Raji (cell line): Measurements from ENCODE around the gene RHBDF1.

Source experiments
- POLR2A ChIP-seq: IDR thresholded peaks from 2 replicates; pipeline ENCODE4 v1.6.1; 2011; ENCODE audit warnings: low read depth, low read length, control low read depth; ENCODE audit not compliant: insufficient read depth

Gene RHBDF1

DNA sequence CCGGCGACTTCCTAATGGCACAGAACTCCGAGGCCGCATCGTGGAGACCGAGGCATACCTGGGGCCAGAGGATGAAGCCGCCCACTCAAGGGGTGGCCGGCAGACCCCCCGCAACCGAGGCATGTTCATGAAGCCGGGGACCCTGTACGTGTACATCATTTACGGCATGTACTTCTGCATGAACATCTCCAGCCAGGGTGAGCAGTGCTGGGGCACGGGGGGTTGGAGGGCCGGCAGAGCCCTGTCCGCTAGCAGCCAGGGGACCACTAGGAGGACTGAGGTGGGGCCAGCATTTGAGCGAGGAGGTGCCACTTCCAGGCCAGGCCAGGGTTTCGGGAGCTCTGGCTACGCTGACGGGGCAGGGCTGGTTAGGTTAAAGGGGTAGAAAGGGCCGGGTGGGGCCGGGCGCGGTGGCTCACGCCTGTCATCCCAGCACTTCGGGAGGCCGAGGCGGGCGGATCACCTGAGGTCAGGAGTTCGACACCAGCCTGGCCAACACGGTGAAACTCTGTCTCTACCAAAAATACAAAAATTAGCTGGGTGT lies 10.7 kb upstream of the RHBDF1 start:
- no peak for TF ChIP-seq POLR2A

DNA sequence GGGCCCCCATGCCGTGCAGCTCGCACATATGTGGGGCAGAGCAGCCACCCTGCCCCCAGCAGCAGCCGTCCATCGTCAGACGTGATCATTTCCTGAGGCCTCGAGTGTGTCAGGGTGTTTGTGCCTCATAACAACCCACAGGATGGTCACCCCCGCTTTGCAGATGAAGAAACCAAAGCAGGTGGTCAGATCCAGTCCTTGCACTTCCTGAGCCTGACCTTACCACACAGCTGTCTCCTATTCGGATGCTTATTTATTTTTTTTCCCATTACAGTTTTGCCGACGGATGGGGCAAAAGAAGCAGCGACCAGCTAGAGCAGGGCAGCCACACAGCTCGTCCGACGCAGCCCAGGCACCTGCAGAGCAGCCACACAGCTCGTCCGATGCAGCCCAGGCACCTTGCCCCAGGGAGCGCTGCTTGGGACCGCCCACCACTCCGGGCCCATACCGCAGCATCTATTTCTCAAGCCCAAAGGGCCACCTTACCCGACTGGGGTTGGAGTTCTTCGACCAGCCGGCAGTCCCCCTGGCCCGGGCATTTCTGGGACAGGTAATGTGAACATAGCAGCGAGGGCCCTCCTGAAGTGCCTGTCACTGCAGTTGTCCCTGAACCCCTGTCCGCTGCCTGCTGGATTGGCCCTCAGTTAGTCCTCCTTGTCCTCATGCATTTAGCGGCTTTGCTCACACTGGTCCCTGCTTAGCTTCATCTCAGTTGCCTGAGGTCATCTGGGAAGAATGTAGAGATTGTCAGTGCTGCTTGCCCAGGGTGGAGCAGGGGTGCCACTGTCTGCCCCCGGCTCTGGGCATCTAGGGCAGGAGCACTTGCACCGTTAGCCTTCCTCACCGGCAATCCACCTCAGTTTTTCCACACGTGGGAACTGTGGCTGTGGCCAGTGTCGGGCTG lies 7.0 kb upstream of the RHBDF1 start:
- TF ChIP-seq POLR2A = no peak

DNA sequence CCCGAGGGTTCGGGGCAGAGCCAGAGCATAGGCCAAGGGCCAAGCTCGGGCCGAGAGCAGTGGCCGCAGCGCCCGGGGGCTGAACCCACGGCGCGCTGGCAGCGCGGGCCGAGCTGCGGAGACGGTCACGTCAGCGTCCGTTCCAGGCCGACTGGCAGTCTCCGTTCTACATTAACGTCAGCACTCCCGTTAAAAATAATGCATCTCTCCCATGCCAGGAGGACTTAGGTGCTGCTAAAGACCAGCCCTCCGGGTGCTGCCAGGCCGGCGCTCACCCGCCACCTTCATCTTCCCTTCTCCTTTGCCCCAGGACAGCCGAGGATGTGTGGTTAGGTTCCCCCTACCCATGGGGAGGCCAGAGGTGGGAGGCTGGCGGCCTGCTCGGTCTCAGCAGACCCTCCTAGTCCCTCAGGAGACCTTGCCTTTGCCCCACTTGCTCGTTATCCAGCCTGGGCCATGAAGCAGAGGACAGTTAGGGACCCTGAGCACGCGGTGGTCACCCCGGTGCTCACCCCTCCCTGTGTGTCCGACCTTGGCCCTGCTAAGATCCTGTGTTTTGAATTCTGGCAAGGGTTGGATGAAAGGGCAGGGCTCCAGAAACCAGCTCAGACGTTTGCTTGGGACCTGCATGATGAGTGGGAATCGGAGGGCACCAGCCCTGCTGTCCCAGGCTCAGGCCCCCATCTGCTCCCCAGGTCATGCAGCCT lies 6.2 kb upstream of the RHBDF1 start:
- no peak for TF ChIP-seq POLR2A

DNA sequence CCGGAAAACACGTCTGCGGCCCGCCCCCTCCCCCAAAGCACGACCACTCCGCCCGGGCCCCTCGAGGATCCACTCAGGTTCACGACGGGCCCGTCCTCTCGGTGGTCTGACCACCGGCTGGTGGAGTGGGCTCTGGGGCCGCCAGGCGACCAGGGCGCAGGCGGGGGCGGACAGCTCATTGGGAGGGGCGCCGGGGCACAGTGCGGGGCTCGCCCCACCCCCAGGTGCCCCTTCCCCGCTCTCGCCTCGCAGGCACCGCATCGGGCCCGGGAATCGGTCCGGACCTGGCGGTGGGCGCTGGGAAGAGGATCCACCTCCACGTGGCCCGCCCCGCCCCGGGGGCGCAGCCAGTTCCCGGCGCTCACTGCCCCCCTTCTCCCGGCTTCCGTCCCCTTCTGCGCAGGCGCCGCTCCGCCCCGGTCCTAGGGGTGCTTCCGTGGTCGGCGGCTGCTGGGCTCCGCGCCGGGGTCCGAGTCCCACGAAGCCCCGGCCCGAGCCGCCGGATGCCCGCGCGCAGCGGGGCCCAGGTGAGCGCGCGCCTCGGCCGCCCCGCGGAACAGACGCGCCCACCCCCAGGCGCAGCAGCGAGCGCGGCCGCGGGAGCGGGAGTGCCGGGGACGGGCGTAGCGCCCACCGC lies 5.5 kb upstream of the RHBDF1 start, which contains the start of gene MPG:
Gene MPG, plus strand, starts transcription at position 419 of the 637 bp plus-strand sequence. Its CDS starts 85 bp downstream, at position 504.
- peak; percentile 83 for TF ChIP-seq POLR2A

DNA sequence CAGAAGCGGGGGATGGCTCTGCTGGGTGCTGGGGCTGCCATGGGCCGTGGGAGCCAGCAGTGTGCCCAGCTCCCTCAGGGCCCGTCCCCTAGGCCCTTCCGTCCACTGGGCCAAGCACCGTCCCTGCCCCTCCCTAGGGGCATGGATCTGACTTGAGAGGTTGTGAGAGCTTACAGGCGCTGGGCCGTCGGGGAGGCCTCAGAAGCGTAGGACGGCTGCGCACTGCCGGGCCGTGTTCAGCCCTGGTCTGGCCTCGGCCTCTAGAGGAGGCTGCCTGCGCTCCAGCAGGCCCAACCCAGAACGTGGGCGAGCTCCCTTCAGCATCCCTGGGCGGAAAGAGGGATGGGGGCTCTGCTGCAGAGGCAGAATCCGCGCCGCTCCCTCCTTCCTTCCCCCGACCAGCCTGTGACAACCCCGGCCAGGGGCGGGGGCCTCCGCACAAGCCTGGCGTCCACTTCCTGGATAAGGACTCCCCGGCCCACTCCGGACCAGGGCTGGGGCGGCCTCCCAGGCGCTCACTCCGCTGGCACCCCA lies 4.9 kb upstream of the RHBDF1 start:
- no peak; the same call in 1 of the 2 replicates for TF ChIP-seq POLR2A

DNA sequence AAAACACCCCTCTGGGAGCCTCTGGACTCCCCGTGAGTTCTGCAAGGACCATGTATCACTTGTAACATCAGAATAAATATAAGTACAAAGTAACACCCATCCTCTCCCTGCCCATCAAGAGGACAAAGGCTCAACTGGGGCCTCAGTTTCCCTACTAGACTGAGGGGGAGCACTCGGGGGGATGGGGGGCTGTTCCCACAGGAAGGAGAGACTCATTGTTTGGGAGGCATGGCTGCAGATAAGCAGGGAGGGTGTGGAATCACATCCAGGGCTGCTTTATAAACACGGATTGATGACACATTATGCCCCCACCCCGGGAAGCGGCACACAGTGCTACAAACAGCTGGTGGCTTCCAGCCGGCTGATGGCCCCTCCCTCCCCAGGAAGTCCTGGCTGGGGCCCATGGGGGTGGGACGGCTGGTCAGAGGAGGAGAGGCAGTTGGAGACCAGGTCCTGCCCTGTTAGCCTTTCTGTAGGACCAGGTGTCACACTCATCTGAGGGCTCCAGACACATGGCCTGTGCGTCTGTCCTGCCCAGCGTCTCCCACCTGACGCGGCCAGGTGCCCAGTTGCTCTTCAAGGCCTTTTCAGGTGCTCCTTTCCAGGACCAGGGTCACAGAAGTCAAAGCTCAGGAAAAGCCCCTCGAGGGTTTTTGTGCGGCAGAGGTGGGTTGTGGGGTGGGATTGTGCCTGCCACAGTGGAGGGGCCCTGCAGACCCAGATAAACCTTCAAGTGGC lies 4.3 kb upstream of the RHBDF1 start:
- no peak for TF ChIP-seq POLR2A

DNA sequence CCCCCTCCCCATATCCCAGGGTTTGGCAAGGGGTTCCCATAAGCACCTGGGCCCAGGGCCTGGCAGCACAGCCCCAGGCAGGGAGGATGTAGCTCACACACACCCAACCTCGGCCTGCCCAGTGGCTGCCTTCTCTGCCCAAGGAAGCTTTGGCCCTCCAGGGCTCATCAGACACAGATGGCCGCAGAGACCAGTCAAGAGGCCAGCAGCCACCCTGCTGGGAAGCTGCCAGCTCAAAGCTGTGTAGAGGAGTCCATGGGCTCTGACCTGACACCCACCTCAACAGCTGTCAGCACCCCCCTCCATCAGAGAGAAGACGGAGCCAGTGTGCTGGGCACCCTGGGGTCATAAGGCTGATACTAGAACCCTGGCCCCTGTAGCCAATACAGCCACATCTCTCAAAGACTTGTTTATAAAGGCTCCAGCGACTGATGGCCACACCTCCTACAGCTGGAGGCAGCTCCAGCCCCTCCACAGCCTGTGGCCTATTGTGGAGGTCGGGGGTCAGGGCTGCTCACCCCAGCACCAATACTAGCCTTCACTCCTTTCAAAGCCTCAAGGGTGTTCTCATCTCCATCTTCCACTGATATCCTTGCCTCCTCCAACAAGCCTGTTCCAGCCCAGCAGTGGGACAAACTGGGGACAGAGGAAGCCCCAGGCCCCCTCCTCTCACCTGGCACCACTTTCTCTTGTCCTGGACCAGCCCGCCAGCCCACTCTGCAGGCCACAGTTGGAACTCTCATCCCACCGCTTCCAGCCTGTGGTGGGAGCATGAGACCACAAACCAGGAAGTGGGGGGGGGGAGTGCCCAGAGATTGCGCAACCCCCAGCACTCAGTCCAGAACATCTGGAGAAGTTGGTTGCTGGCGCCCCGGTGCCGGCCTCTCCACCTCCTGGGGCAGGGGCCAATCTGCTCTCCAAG lies 3.4 kb upstream of the RHBDF1 start:
- no peak; the same call in 1 of the 2 replicates for TF ChIP-seq POLR2A

DNA sequence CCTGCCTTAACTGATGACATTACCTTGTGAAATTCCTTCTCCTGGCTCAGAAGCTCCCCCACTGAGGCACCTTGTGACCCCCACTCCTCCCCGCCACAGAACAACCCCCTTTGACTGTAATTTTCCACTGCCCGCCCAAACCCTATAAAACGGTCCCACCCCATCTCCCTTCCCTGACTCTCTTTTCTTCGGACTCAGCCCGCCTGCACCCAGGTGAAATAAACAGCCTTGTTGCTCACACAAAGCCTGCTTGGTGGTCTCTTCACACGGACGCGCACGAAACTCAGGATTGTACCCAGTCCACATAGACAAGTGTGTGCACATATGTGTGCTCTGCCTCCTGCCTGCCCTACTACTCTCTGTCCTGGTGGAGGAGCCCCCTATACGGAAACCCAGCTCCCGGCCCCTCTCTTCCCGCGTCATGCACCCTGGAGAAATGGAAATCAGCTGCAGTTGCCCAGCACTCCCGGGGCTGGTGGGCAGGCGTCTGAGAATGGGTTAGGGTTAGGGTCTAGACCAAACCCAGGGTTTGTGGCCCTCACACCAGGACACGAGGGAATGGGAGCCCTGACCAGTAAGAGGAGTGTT lies 2.4 kb upstream of the RHBDF1 start:
- no peak for TF ChIP-seq POLR2A

DNA sequence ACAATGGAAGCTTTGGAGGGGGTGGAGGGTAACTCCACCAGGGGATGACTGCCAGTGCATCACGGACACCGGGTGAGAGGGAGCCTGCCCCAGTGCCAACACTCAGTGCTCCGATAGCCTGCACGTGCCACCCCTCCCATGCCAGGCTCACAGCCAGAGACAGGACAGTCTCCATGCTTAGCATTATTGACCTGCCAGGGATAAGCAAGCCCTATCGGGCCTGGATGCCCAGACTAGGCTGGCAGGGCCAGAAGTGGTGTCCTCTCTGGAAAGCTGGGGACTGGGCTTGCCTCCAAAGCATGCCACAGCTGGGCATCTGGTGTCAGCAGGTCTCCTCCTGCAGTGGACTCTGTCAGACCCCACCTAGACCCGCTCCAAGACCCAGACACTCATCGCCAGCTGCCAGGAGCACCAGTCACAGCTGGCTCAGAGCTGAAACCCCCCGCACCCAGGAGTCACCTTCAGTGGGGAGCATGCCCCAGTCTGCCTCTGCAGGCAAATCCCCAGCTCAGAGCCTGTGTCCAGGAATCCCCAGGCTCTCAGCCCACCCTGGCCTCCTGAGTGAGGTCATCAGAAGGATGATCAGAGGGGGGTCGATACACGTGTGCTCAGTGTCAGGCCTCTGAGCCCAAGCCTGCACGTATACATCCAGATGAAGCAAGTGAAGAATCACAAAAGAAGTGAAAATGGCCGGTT lies 1.8 kb upstream of the RHBDF1 start:
- no peak for TF ChIP-seq POLR2A

DNA sequence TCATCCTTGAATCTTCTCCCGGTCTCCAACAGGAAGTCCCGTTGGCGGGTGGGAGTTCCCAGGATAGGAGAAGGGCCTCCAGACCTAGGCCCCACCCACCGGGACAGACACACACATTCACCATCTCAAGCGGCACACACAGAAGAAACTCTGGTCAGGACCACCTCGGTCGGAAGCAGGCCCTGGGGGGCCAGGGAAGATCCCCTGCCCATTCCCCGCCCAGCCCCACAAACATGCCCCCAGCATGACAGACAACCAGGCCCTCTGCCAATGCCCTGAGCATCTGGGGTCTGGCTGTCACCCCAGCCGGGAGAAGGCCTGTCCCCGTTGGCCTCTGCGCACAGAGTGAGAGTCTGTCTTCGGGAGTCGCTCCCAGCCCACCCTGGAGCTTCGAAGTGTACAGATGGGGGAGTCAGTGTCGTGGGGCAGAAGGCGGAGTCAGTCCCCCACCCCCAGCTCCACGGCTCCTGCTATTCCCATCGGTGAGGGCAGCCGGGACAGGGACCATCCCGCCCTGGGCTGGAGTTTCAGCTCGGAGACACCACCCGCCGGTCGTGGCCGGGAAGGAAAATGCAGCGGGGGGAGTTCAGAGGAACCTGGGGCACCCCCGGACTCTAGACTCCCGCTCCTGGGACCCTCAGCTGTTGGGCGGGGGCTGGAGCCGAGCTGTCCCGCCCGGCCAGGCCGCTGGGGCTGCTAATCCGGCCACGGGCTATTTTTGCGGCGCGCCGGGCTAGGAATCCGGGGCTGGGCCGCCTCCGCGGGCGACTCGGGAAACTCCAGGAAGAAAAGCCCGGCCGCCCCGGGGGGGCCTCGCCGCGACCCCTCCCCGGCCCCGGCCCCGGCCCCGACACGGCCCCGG lies 660 bp downstream of the RHBDF1 start:
- TF ChIP-seq POLR2A = no peak

DNA sequence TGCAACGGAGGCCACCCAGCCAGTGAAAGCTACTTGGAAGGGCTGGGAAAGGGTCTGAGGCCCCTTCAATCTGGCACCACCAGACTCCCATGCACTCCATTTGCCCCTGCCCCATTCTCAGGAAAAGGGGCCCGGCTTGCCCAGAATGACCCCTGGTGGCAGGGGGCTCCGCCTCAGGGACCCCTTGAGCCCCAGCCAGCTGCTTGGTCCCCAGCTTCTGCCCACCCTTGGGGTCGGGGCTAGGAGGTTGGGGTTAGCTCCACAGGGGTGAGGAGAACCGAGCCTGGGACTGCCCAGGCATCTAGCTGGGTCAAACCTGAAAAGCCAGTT lies 1.3 kb downstream of the RHBDF1 start:
- TF ChIP-seq POLR2A = no peak

DNA sequence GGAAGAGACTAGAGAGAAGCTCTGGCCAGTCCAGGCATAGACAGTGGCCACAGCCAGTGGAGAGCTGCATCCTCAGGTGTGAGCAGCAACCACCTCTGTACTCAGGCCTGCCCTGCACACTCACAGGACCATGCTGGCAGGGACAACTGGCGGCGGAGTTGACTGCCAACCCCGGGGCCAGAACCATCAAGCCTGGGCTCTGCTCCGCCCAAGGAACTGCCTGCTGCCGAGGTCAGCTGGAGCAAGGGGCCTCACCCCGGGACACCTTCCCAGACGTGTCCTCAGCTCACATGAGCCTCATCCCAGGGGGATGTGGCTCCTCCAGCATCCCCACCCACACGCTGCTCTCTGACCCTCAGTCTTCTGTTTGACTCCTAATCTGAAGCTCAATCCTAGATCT lies 3.2 kb downstream of the RHBDF1 start:
- no peak for TF ChIP-seq POLR2A
